ENCODE measurements around the gene F2. TPM values are rescaled to one million over a fixed set of nuclear protein-coding genes. Genes with fewer than 3 reads are reported as not detected.

F2 gene
- total and polyA plus RNA-seq, 2 donors (not counting 1 experiment from before 2014, with no cell fraction given): not detected

- H3K4me3 ChIP-seq (ENCODE audit: control extremely low read depth in 1 of 5, extremely low read depth in 1 of 5, insufficient read depth in 1 of 5, low read depth in 2 of 5, low read length in 4 of 5): no peak overlapping the region
- no peak overlapping the region for H3K27ac ChIP-seq (ENCODE audit: low read length in 2 of 2)
- Mint-ChIP-seq H3K4me3 (no peak overlapping the region), H3K9me3 (ENCODE audit: insufficient read depth) (no peaks in the 10 kb centered on the region), H3K27me3 (no peaks in the 10 kb centered on the region), H3K4me1 (no peaks in the 10 kb centered on the region), H3K27ac (no peak overlapping the region)
- no peak overlapping the region for H3K4me2 ChIP-seq (replicated peaks; ENCODE audit: low read depth, low read length, poor library complexity, severe bottlenecking)
- H3K27me3 ChIP-seq (replicated peaks in 1 of 4; ENCODE audit: control extremely low read depth in 1 of 4, control insufficient read depth in 3 of 4, insufficient read depth in 4 of 4, low read length in 3 of 4): no peaks in the 10 kb centered on the region
- no peaks in the 10 kb centered on the region for H3K79me2 ChIP-seq (ENCODE audit: control insufficient read depth, insufficient read depth, low read length)
- H3K4me1 ChIP-seq (ENCODE audit: control insufficient read depth in 2 of 2, insufficient read depth in 2 of 2, low read length in 2 of 2): no peaks in the 10 kb centered on the region
- ChIA-PET CTCF (no interaction called here), POLR2A (no interaction called here)
- intact Hi-C loops (cut with micrococcal nuclease): no loop called here
- no peak for DNase-seq
- TF ChIP-seq EZH2 (IDR thresholded peaks at IDR 0.05; ENCODE audit: borderline replicate concordance, insufficient read depth, low read depth, low read length, poor library complexity, severe bottlenecking) (no peak), CTCF (IDR thresholded peaks at IDR 0.05) (no peak)
- no peaks in the 10 kb centered on the region for H3K9me3 ChIP-seq (ENCODE audit: control extremely low read depth in 1 of 3, control insufficient read depth in 2 of 3, insufficient read depth in 1 of 3, low read length in 2 of 3)
- no peak overlapping the region for H2AFZ ChIP-seq (ENCODE audit: insufficient read depth, low read depth, low read length, poor library complexity, severe bottlenecking)
- peaks cover 1 to 41% of the 10 kb centered on the region in 2 experiments for H3K36me3 ChIP-seq (replicated peaks in 1 of 2; ENCODE audit: control extremely low read depth in 1 of 2, control insufficient read depth in 1 of 2, extremely low read depth in 1 of 2, insufficient read depth in 2 of 2, low read length in 1 of 2)
- H3K9ac ChIP-seq (ENCODE audit: low read length): no peak overlapping the region
- WGBS (ENCODE audit: insufficient coverage): no CpG with 5 or more reads among the region's 2 CpGs
- H4K20me1 ChIP-seq (ENCODE audit: control insufficient read depth, insufficient read depth, low read length, poor library complexity, severe bottlenecking): no peaks in the 10 kb centered on the region
- no peak for ATAC-seq (ENCODE audit: low read depth)
Measured at GRCh38 chr11:46776878-46777277, 57.9 kb downstream of the F2 start.

GRCh38 chr11:46778416-46778815 lies 59.4 kb downstream of the F2 start:
- Histone ChIP-seq H3K4me3 (ENCODE audit: control extremely low read depth in 1 of 5, extremely low read depth in 1 of 5, insufficient read depth in 1 of 5, low read depth in 2 of 5, low read length in 4 of 5) (no peak overlapping the region), H3K4me1 (ENCODE audit: control insufficient read depth in 2 of 2, insufficient read depth in 2 of 2, low read length in 2 of 2) (no peaks in the 10 kb centered on the region), H3K4me2 (replicated peaks; ENCODE audit: low read depth, low read length, poor library complexity, severe bottlenecking) (no peak overlapping the region), H3K9me3 (ENCODE audit: control extremely low read depth in 1 of 3, control insufficient read depth in 2 of 3, insufficient read depth in 1 of 3, low read length in 2 of 3) (no peaks in the 10 kb centered on the region), H3K27me3 (replicated peaks in 1 of 4; ENCODE audit: control extremely low read depth in 1 of 4, control insufficient read depth in 3 of 4, insufficient read depth in 4 of 4, low read length in 3 of 4) (no peaks in the 10 kb centered on the region), H2AFZ (ENCODE audit: insufficient read depth, low read depth, low read length, poor library complexity, severe bottlenecking) (no peak overlapping the region), H3K79me2 (ENCODE audit: control insufficient read depth, insufficient read depth, low read length) (no peaks in the 10 kb centered on the region), H3K9ac (ENCODE audit: low read length) (no peak overlapping the region), H3K36me3 (replicated peaks in 1 of 2; ENCODE audit: control extremely low read depth in 1 of 2, control insufficient read depth in 1 of 2, extremely low read depth in 1 of 2, insufficient read depth in 2 of 2, low read length in 1 of 2) (peaks cover 0 to 53% of the 10 kb centered on the region in 2 experiments), H4K20me1 (ENCODE audit: control insufficient read depth, insufficient read depth, low read length, poor library complexity, severe bottlenecking) (no peaks in the 10 kb centered on the region), H3K27ac (ENCODE audit: low read length in 2 of 2) (no peak overlapping the region)
- no CpG with 5 or more reads among the region's 4 CpGs for WGBS (ENCODE audit: insufficient coverage)
- ATAC-seq (ENCODE audit: low read depth) (no peak), DNase-seq (no peak)
- POLR2A ChIA-PET: no interaction called here
- CTCF ChIA-PET: no interaction called here
- Mint-ChIP-seq H3K27ac (no peak overlapping the region), H3K4me3 (no peak overlapping the region), H3K4me1 (no peaks in the 10 kb centered on the region), H3K9me3 (ENCODE audit: insufficient read depth) (no peaks in the 10 kb centered on the region), H3K27me3 (no peaks in the 10 kb centered on the region)
- intact Hi-C loops (cut with micrococcal nuclease): no loop called here
- TF ChIP-seq EZH2 (IDR thresholded peaks at IDR 0.05; ENCODE audit: borderline replicate concordance, insufficient read depth, low read depth, low read length, poor library complexity, severe bottlenecking): no peak
- TF ChIP-seq CTCF (IDR thresholded peaks at IDR 0.05): no peak

Small RNA genes within 50 kb of the gene (small RNA-seq; reads per million reads assigned to genes)
- not detected for gene MIR5582 (ENCODE audit: insufficient read length, low read depth, low replicate concordance)
- not detected for gene RF00573 (ENCODE audit: insufficient read length, low read depth, low replicate concordance)
- gene SNORD67 (ENCODE audit: insufficient read length, low read depth, low replicate concordance): 1,153 reads per million, percentile 98 among the genes with 10 or more reads in this experiment

Other genes starting within 250 kb of the F2 start
- 36.1 and 47.4 TPM in 2 replicates for gene AMBRA1, start 125.2 kb upstream of the F2 start, total RNA-seq
- gene AMBRA1, start 125.2 kb upstream of the F2 start, polyA plus RNA-seq: 13.8 and 16.8 TPM in 2 replicates
- gene HARBI1, start 102.0 kb upstream of the F2 start, total RNA-seq: 6.7 and 8.0 TPM in 2 replicates
- gene HARBI1, start 102.0 kb upstream of the F2 start, polyA plus RNA-seq: 7.7 and 12.6 TPM in 2 replicates
- gene ATG13, start 101.7 kb upstream of the F2 start, total RNA-seq: 88.8 and 92.8 TPM in 2 replicates
- gene ATG13, start 101.7 kb upstream of the F2 start, polyA plus RNA-seq: 35.7 and 48.5 TPM in 2 replicates
- 55.0 and 56.8 TPM in 2 replicates for gene ARHGAP1, start 18.6 kb upstream of the F2 start, total RNA-seq
- gene ARHGAP1, start 18.6 kb upstream of the F2 start, polyA plus RNA-seq: 26.3 and 33.9 TPM in 2 replicates
- 19.2 and 22.3 TPM in 2 replicates for gene ZNF408, start 18.2 kb upstream of the F2 start, total RNA-seq
- gene ZNF408, start 18.2 kb upstream of the F2 start, polyA plus RNA-seq: 8.3 and 9.0 TPM in 2 replicates
- gene CKAP5, start 127.1 kb downstream of the F2 start, total RNA-seq: 49.4 and 54.3 TPM in 2 replicates
- gene CKAP5, start 127.1 kb downstream of the F2 start, polyA plus RNA-seq: 7.3 and 7.9 TPM in 2 replicates
- not detected in 2 replicates for gene LRP4, start 199.3 kb downstream of the F2 start, total RNA-seq
- not detected in 2 replicates for gene LRP4, start 199.3 kb downstream of the F2 start, polyA plus RNA-seq
- 27.4 and 29.0 TPM in 2 replicates for gene CSTPP1, start 217.5 kb downstream of the F2 start, total RNA-seq
- 9.6 and 11.5 TPM in 2 replicates for gene CSTPP1, start 217.5 kb downstream of the F2 start, polyA plus RNA-seq

All from B cell (primary cell).